H1 (cell line): ENCODE results near the gene FAM120A. TPM values are rescaled to one million over a fixed set of nuclear protein-coding genes. Genes with fewer than 3 reads are reported as not detected.
A peak's percentile ranks its signal among the peaks of the same experiment; 100 is the strongest.

ENCODE experiments used
- ATF2 ChIP-seq: IDR thresholded peaks from 2 replicates; pipeline ENCODE4 v1.6.1; 2012; ENCODE audit warnings: low read length, inconsistent platforms
- E2F6 ChIP-seq: IDR thresholded peaks from 2 replicates; pipeline ENCODE4 v1.6.1; 2012; ENCODE audit warnings: inconsistent platforms
- KDM4A ChIP-seq: IDR thresholded peaks from one replicate; pipeline ENCODE4 v1.7.1; 2012; ENCODE audit warnings: low read depth, mild to moderate bottlenecking, moderate library complexity, low read length, inconsistent platforms; ENCODE audit not compliant: severe bottlenecking
- MAFK ChIP-seq: IDR thresholded peaks from 2 replicates; pipeline ENCODE4 v1.6.1; 2012; ENCODE audit warnings: low read depth, mild to moderate bottlenecking, improper control_type of control experiment, low read length
- MAX ChIP-seq: IDR thresholded peaks from 2 replicates; pipeline ENCODE4 v1.6.1; 2012; ENCODE audit warnings: inconsistent platforms
- POLR2A ChIP-seq, 2 experiments: IDR thresholded peaks; 1 replicate in 1 of 2; 2 replicates in 1 of 2; pipeline ENCODE4 v1.6.1; 2011; ENCODE audit warnings: low read depth in 2 of 2, low read length in 2 of 2, mild to moderate bottlenecking in 2 of 2; ENCODE audit errors: control extremely low read depth in 1 of 2
- POLR2AphosphoS5 ChIP-seq: IDR thresholded peaks from 2 replicates; pipeline ENCODE4 v1.6.1; 2011; ENCODE audit warnings: low read depth, low read length
- RNF2 ChIP-seq: fragments of 200-900, 300-1000 bp; sonication (generic); IDR thresholded peaks from 2 replicates; pipeline ENCODE4 v1.7.1; 2016; ENCODE audit warnings: borderline replicate concordance, low read depth, mild to moderate bottlenecking, antibody characterized with exemption, low read length; ENCODE audit not compliant: poor library complexity, severe bottlenecking; ENCODE audit errors: missing control alignments
- SAP30 ChIP-seq: fragments of 300-600 bp; sonication (generic); IDR thresholded peaks from 2 replicates; pipeline ENCODE4 v1.7.1; 2012; ENCODE audit warnings: low read length, moderate library complexity, mild to moderate bottlenecking, inconsistent platforms; ENCODE audit not compliant: insufficient read depth, insufficient replicate concordance
- TAF1 ChIP-seq: IDR thresholded peaks from 2 replicates; pipeline ENCODE4 v1.6.1; 2011; ENCODE audit warnings: mild to moderate bottlenecking, low read depth, low read length
- TBP ChIP-seq: IDR thresholded peaks from 2 replicates; pipeline ENCODE4 v1.6.1; 2011; ENCODE audit warnings: low read depth, low read length, improper control_type of control experiment
- YY1 ChIP-seq: IDR thresholded peaks from 2 replicates; pipeline ENCODE4 v1.6.1; 2011; ENCODE audit warnings: low read depth, mild to moderate bottlenecking, low read length
- ZNF274 ChIP-seq: IDR thresholded peaks from 2 replicates; pipeline ENCODE4 v1.7.0; 2012; ENCODE audit warnings: low read length, borderline replicate concordance; ENCODE audit errors: extremely low read depth
- polyA plus RNA-seq, 7 experiments: library from polyadenylated mRNA; depleted of rRNA in 3 of 7; stranded (reverse) in 5 of 7; unstranded in 2 of 7; fragments of >200 nt in 5 of 7; fragments of 200-250 nt in 2 of 7; gene quantifications; 1 replicate in 5 of 7; 2 replicates in 1 of 7; 4 replicates in 1 of 7; pipeline versions ENCODE4 v1.2.1 to v1.2.3, GENCODE V29; 2011 to 2013; ENCODE audit warnings: missing spikeins in 2 of 7, mixed read lengths in 2 of 7
- total RNA-seq: library from RNA; stranded (reverse); fragmentation: NEBNext Ultra II Directional; extraction: Animal tissue kit (Norgen Biotek cat#: 25700); gene quantifications from 2 replicates; pipeline ENCODE4 v1.2.1, GENCODE V29; 2021

Gene FAM120A
- total and polyA plus RNA-seq, 2 of the 8 experiments (the other 6 are each of a cell fraction or from before 2014, with no cell fraction given) = 24.9 to 54.7 TPM

- TF ChIP-seq POLR2A (IDR thresholded peaks at IDR 0.05; ENCODE audit: control extremely low read depth in 1 of 2, low read depth in 2 of 2, low read length in 2 of 2) (peak; percentile 24 to 40; a peak in 2 of 3 replicates), KDM4A (peak; percentile 86), MAFK (no peak), TAF1 (peak; percentile 51), POLR2AphosphoS5 (peak; percentile 38; the same call in 1 of the 2 replicates), SAP30 (no peak), E2F6 (peak; percentile 69), RNF2 (no peak), ZNF274 (no peak), ATF2 (no peak), YY1 (peak; percentile 20), MAX (peak; percentile 57), TBP (peak; percentile 46)
Measured at GRCh38 chr9:93450945-93451815, at the start of gene FAM120A (continued).
